LNCaP clone FGC (cell line): ENCODE measurements around the gene GCAT.

Experiments used
- DNase-seq: peaks from one replicate; pipeline ENCODE4 v3.0.0-alpha.2; 2011; ENCODE audit warnings: low read depth
- H3K4me3 ChIP-seq: 2 replicates; pipeline ENCODE4 v1.5.1; 2011; ENCODE audit warnings: mild to moderate bottlenecking, low read depth, low read length, control low read depth
- CTCF ChIP-seq: IDR thresholded peaks from 2 replicates; pipeline ENCODE4 v1.5.1; 2012; ENCODE audit warnings: mild to moderate bottlenecking; ENCODE audit not compliant: control insufficient read depth, insufficient read depth; ENCODE audit errors: extremely low read depth

The GCAT gene

GRCh38 chr22:37809672-37810333, 2.1 kb downstream of the GCAT start:
- no peak overlapping the region for H3K4me3 ChIP-seq
- DNase-seq = no peak
- no peak for TF ChIP-seq CTCF

GRCh38 chr22:37811867-37812266, 4.1 kb downstream of the GCAT start:
- TF ChIP-seq CTCF = no peak
- no peak overlapping the region for H3K4me3 ChIP-seq
- no peak for DNase-seq

- no peak for DNase-seq
- H3K4me3 ChIP-seq = no peak overlapping the region
- no peak for TF ChIP-seq CTCF
Observed at GRCh38 chr22:37812869-37813678, 5.3 kb downstream of the GCAT start.

- TF ChIP-seq CTCF = no peak
- H3K4me3 ChIP-seq = no peak overlapping the region
- DNase-seq = no peak
Observed at GRCh38 chr22:37815593-37815992, 7.9 kb downstream of the GCAT start.

GRCh38 chr22:37816543-37817180, 8.9 kb downstream of the GCAT start:
- no peak for TF ChIP-seq CTCF
- DNase-seq = no peak
- no peak overlapping the region for H3K4me3 ChIP-seq

- no peak for DNase-seq
Observed at GRCh38 chr22:37817705-37818408, 10.1 kb downstream of the GCAT start.

More at GRCh38 chr22:37817705-37818408, 10.1 kb downstream of the GCAT start:
- TF ChIP-seq CTCF = peak; percentile 91
- no peak overlapping the region for H3K4me3 ChIP-seq
